Keratinocyte (primary cell): ENCODE results near the gene NDEL1. TPM values are rescaled to one million over a fixed set of nuclear protein-coding genes. Genes with fewer than 3 reads are reported as not detected.

ENCODE experiments used
- DNase-seq: peaks from one replicate; pipeline ENCODE4 v3.0.0-alpha.2; 2011; ENCODE audit warnings: low read depth, missing footprints, low spot score
- FAIRE-seq: peaks from 2 replicates; lab custom pipeline; 2011; peaks lifted over from hg19 to GRCh38; lab: Jason Lieb, UNC
- H2AFZ ChIP-seq: 2 replicates; pipeline ENCODE4 v1.6.0; 2012; ENCODE audit warnings: low read length, control low read depth, inconsistent platforms; ENCODE audit not compliant: control insufficient read depth
- H3K27ac ChIP-seq: 2 replicates; pipeline ENCODE4 v1.5.1; 2011; ENCODE audit warnings: low read length; ENCODE audit not compliant: control insufficient read depth, insufficient read depth
- H3K27me3 ChIP-seq: 3 replicates; pipeline ENCODE4 v1.6.0; 2011; ENCODE audit warnings: low read length; ENCODE audit not compliant: control insufficient read depth, insufficient read depth; ENCODE audit errors: extremely low read depth
- H3K36me3 ChIP-seq, 2 experiments: 2 replicates in 1 of 2; 3 replicates in 1 of 2; pipeline ENCODE4 v1.5.1; 2011; ENCODE audit warnings: low read length in 2 of 2, mild to moderate bottlenecking in 1 of 2; ENCODE audit not compliant: control insufficient read depth in 2 of 2, insufficient read depth in 2 of 2; ENCODE audit errors: extremely low read depth in 1 of 2
- H3K4me1 ChIP-seq: 3 replicates; pipeline ENCODE4 v1.5.1; 2011; ENCODE audit warnings: low read length; ENCODE audit not compliant: control insufficient read depth, insufficient read depth; ENCODE audit errors: extremely low read depth
- H3K4me2 ChIP-seq: 3 replicates; pipeline ENCODE4 v1.6.0; 2011; ENCODE audit warnings: low read depth, low read length; ENCODE audit not compliant: control insufficient read depth, insufficient read depth; ENCODE audit errors: extremely low read depth
- H3K4me3 ChIP-seq, 3 experiments: fragments of 200-600 bp in 1 of 3; sonication (generic) in 1 of 3; 2 replicates in 2 of 3; 3 replicates in 1 of 3; pipeline ENCODE4 v1.5.1; 2011 to 2016; ENCODE audit warnings: low read length in 3 of 3, mild to moderate bottlenecking in 3 of 3, control low read depth in 2 of 3, inconsistent platforms in 1 of 3, low read depth in 1 of 3, mixed read lengths in 1 of 3, mixed run types in 1 of 3, moderate library complexity in 1 of 3; ENCODE audit not compliant: control insufficient read depth in 2 of 3, insufficient read depth in 2 of 3; ENCODE audit errors: extremely low read depth in 1 of 3
- H3K79me2 ChIP-seq: 2 replicates; pipeline ENCODE4 v1.6.0; 2012; ENCODE audit warnings: low read length; ENCODE audit not compliant: control insufficient read depth, insufficient read depth
- H3K9ac ChIP-seq: 3 replicates; pipeline ENCODE4 v1.6.0; 2011; ENCODE audit warnings: low read length; ENCODE audit not compliant: control insufficient read depth, insufficient read depth; ENCODE audit errors: extremely low read depth
- H3K9me1 ChIP-seq: 3 replicates; pipeline ENCODE4 v1.6.0; 2011; ENCODE audit warnings: low read length; ENCODE audit not compliant: control insufficient read depth, insufficient read depth; ENCODE audit errors: extremely low read depth
- H3K9me3 ChIP-seq: 2 replicates; pipeline ENCODE4 v1.5.1; 2012; ENCODE audit warnings: low read depth, low read length; ENCODE audit not compliant: control insufficient read depth
- H4K20me1 ChIP-seq: 3 replicates; pipeline ENCODE4 v1.6.0; 2011; ENCODE audit warnings: low read length; ENCODE audit not compliant: control insufficient read depth, insufficient read depth; ENCODE audit errors: extremely low read depth
- EZH2 ChIP-seq: IDR thresholded peaks from one replicate; pipeline ENCODE4 v1.6.1; 2012; ENCODE audit warnings: inconsistent platforms, mild to moderate bottlenecking, low read length, moderate library complexity
- dilution Hi-C: fragments of 300-500 bp; cut with MboI; formaldehyde crosslinking; loops from one replicate; pipeline ENCODE4 v1.7.0; 2020; ENCODE audit warnings: low sequenced_read_pairs; ENCODE audit not compliant: extremely low pct_ligation_motif_present
- polyA plus RNA-seq, 5 experiments: library from polyadenylated mRNA; depleted of rRNA in 3 of 5; stranded (reverse) in 3 of 5; stranded (forward) in 1 of 5; unstranded in 1 of 5; fragments of >200 nt; gene quantifications; 1 replicate in 1 of 5; 2 replicates in 3 of 5; 3 replicates in 1 of 5; pipeline versions ENCODE4 v1.2.1 to v1.2.3, GENCODE V29; 2011 to 2012; ENCODE audit warnings: missing spikeins in 2 of 5, low read depth in 1 of 5, low replicate concordance in 1 of 5
- TF ChIP-seq, protein P1 (sequence below), 3 experiments: IDR thresholded peaks in 1 of 3; conservative IDR thresholded peaks in 1 of 3; optimal IDR thresholded peaks in 1 of 3; 2 replicates in 2 of 3; 3 replicates in 1 of 3; pipeline versions ENCODE3 to v1.5.1; 2011; ENCODE audit warnings: low read length in 3 of 3, mild to moderate bottlenecking in 3 of 3, moderate library complexity in 2 of 3, control low read depth in 1 of 3, inconsistent platforms in 1 of 3; ENCODE audit not compliant: insufficient read depth in 2 of 3; ENCODE audit errors: extremely low read depth in 1 of 3

NDEL1 gene
- polyA plus RNA-seq, 1 donor (not counting 4 experiments of a cell fraction or from before 2014, with no cell fraction given): 76.8 TPM

DNA sequence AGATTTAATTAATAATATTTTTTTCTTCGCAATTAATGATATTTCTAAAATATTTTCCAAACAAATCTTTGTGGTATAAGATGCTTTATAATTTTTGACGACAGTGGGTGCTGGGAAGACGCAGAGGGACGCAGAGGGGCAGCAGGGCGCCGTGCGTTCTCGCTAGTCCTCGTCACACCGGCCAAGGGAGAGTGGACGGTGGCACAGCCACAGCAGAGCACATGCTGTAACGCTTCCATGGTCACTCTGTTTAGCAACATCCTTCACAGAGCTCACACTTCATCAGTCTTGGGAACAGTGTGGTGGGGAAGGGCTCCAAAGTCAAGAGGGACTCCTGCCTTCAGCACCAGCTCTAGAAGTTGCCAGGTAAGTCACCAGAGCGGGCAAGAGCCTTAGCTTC lies 60.4 kb downstream of the NDEL1 start:
- Histone ChIP-seq H3K9me3 (no peaks in the 10 kb centered on the region), H3K27me3 (no peaks in the 10 kb centered on the region), H3K4me3 (no peak overlapping the region), H3K9ac (no peak overlapping the region), H3K79me2 (no peaks in the 10 kb centered on the region), H3K27ac (no peak overlapping the region), H3K4me2 (no peak overlapping the region), H2AFZ (no peak overlapping the region), H3K36me3 (peaks cover 21 to 25% of the 10 kb centered on the region in 2 experiments), H3K9me1 (no peaks in the 10 kb centered on the region), H3K4me1 (no peaks in the 10 kb centered on the region), H4K20me1 (no peaks in the 10 kb centered on the region)
- FAIRE-seq (no peak), DNase-seq (no peak)
- dilution Hi-C loops: no loop called here
- TF ChIP-seq EZH2: no peak
- TF ChIP-seq, protein P1, sequence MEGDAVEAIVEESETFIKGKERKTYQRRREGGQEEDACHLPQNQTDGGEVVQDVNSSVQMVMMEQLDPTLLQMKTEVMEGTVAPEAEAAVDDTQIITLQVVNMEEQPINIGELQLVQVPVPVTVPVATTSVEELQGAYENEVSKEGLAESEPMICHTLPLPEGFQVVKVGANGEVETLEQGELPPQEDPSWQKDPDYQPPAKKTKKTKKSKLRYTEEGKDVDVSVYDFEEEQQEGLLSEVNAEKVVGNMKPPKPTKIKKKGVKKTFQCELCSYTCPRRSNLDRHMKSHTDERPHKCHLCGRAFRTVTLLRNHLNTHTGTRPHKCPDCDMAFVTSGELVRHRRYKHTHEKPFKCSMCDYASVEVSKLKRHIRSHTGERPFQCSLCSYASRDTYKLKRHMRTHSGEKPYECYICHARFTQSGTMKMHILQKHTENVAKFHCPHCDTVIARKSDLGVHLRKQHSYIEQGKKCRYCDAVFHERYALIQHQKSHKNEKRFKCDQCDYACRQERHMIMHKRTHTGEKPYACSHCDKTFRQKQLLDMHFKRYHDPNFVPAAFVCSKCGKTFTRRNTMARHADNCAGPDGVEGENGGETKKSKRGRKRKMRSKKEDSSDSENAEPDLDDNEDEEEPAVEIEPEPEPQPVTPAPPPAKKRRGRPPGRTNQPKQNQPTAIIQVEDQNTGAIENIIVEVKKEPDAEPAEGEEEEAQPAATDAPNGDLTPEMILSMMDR (optimal IDR thresholded peaks at IDR 0.05 in 1 of 3, IDR thresholded peaks at IDR 0.05 in 1 of 3, conservative IDR thresholded peaks at IDR 0.05 in 1 of 3; ENCODE audit: extremely low read depth in 1 of 3, insufficient read depth in 2 of 3, low read length in 3 of 3): no peak

DNA sequence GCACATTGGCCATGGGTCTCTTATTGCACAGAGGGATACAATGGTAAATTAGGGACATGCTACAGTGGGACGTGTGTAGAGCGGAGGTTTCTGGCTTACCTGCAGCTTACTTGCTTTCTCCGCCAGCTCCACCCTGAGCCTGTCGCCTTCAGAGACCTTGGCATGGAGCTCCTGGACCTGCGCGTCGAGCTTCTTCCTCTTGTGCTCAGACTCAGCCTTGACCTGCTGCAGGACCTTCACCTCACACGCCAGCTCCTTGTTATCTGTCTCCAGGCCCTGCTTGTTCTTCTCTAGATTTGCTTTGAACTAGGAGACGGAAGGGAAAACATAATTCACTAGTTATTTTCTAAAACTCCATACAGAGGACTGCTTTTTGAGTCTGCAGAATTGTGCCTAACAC lies 63.5 kb downstream of the NDEL1 start:
- Histone ChIP-seq H3K27ac (no peak overlapping the region), H3K9ac (no peak overlapping the region), H3K79me2 (no peaks in the 10 kb centered on the region), H3K9me3 (no peaks in the 10 kb centered on the region), H3K9me1 (no peaks in the 10 kb centered on the region), H3K4me2 (no peak overlapping the region), H3K27me3 (no peaks in the 10 kb centered on the region), H2AFZ (no peak overlapping the region), H3K4me3 (no peak overlapping the region), H4K20me1 (no peaks in the 10 kb centered on the region), H3K4me1 (no peaks in the 10 kb centered on the region), H3K36me3 (peaks cover 25 to 26% of the 10 kb centered on the region in 2 experiments)
- dilution Hi-C loops: no loop called here
- DNase-seq (no peak), FAIRE-seq (no peak)
- TF ChIP-seq EZH2: no peak
- TF ChIP-seq, protein P1 (optimal IDR thresholded peaks at IDR 0.05 in 1 of 3, IDR thresholded peaks at IDR 0.05 in 1 of 3, conservative IDR thresholded peaks at IDR 0.05 in 1 of 3; ENCODE audit: extremely low read depth in 1 of 3, insufficient read depth in 2 of 3, low read length in 3 of 3): no peak
